ENCODE data around the gene KLHDC7B. TPM values are rescaled to one million over a fixed set of nuclear protein-coding genes. Genes with fewer than 3 reads are reported as not detected.

KLHDC7B gene
- under 1 TPM in 2 of 4 donors, not detected in 2; 0.10 to 0.28 TPM for polyA plus RNA-seq
- long read RNA-seq, donor 1, full-length matches to known transcripts = 1 of 1 reads
- long read RNA-seq, donor 1, partial matches to known transcripts = 0 of 1 reads
- long read RNA-seq, donor 1, other reads (novel, unspliced or antisense) = 0 of 1 reads
- long read RNA-seq, donor 2 = 0 reads
- long read RNA-seq, donor 3, partial matches to known transcripts = 0 of 1 reads
- long read RNA-seq, donor 3, other reads (novel, unspliced or antisense) = 0 of 1 reads
- long read RNA-seq, donor 4 = 0 reads
- long read RNA-seq, donor 5, partial matches to known transcripts = 0 of 1 reads
- long read RNA-seq, donor 5, other reads (novel, unspliced or antisense) = 0 of 1 reads
- long read RNA-seq, donor 6 = 0 reads
- long read RNA-seq, donor 7 = 0 reads
- long read RNA-seq, donor 8 = 0 reads
- long read RNA-seq, donor 9 = 0 reads
- long read RNA-seq, donor 10 = 0 reads

GRCh38 chr22:50545522-50546325 is at the start of gene KLHDC7B:
KLHDC7B (plus strand) TSS chr22:50545899; CDS start chr22:50546244, 345 bp downstream.
- H3K27ac ChIP-seq (ENCODE audit: low read depth in 1 of 3, low read length in 2 of 3) = peak within 1 kb of the TSS in 2 of 3 donors; percentile 38 to 80
- 66 to 75% (median 67%) methylated on average over 10 of the region's 10 CpGs for WGBS, 3 donors
- H3K4me1 ChIP-seq (ENCODE audit: control insufficient read depth in 3 of 3, insufficient read depth in 2 of 3, low read depth in 1 of 3, low read length in 2 of 3) = peaks cover 0 to 14% (median 0%) of the 10 kb centered on the region in 3 donors
- no peak for DNase-seq
- no peak for FAIRE-seq
- H3K4me3 ChIP-seq (ENCODE audit: low read depth in 1 of 3, low read length in 3 of 3) = no peak within 1 kb of the TSS
- H3K9me3 ChIP-seq (ENCODE audit: control insufficient read depth in 2 of 2, insufficient read depth in 1 of 2, low read depth in 1 of 2, low read length in 1 of 2) = no peaks in the 10 kb centered on the region
- H3K36me3 ChIP-seq (ENCODE audit: control insufficient read depth in 3 of 3, insufficient read depth in 2 of 3, low read depth in 1 of 3, low read length in 3 of 3) = no peaks in the 10 kb centered on the region
- H3K27me3 ChIP-seq (ENCODE audit: control insufficient read depth in 3 of 3, insufficient read depth in 3 of 3, low read length in 3 of 3) = peaks cover 0 to 61% (median 0%) of the 10 kb centered on the region in 3 donors

GRCh38 chr22:50497093-50497492 is 48.6 kb upstream of the KLHDC7B start:
- no peak for FAIRE-seq
- 12 to 61% (median 39%) methylated on average over 6 of the region's 6 CpGs for WGBS, 3 donors
- Histone ChIP-seq H3K4me3 (ENCODE audit: low read depth in 1 of 3, low read length in 3 of 3) (no peak overlapping the region), H3K4me1 (ENCODE audit: control insufficient read depth in 3 of 3, insufficient read depth in 2 of 3, low read depth in 1 of 3, low read length in 2 of 3) (peaks cover 0 to 17% (median 0%) of the 10 kb centered on the region in 3 donors), H3K27me3 (ENCODE audit: control insufficient read depth in 3 of 3, insufficient read depth in 3 of 3, low read length in 3 of 3) (no peaks in the 10 kb centered on the region), H3K27ac (ENCODE audit: low read depth in 1 of 3, low read length in 2 of 3) (peak overlapping the region in 2 of 3 donors; percentile 48 to 55), H3K9me3 (ENCODE audit: control insufficient read depth in 2 of 2, insufficient read depth in 1 of 2, low read depth in 1 of 2, low read length in 1 of 2) (no peaks in the 10 kb centered on the region), H3K36me3 (ENCODE audit: control insufficient read depth in 3 of 3, insufficient read depth in 2 of 3, low read depth in 1 of 3, low read length in 3 of 3) (peaks cover 0 to 2% (median 0%) of the 10 kb centered on the region in 3 donors)
- DNase-seq = peak; percentile 54 to 89

GRCh38 chr22:50498322-50498890 is 47.3 kb upstream of the KLHDC7B start:
- Histone ChIP-seq H3K9me3 (ENCODE audit: control insufficient read depth in 2 of 2, insufficient read depth in 1 of 2, low read depth in 1 of 2, low read length in 1 of 2) (no peaks in the 10 kb centered on the region), H3K27me3 (ENCODE audit: control insufficient read depth in 3 of 3, insufficient read depth in 3 of 3, low read length in 3 of 3) (no peaks in the 10 kb centered on the region), H3K27ac (ENCODE audit: low read depth in 1 of 3, low read length in 2 of 3) (peak overlapping the region in 2 of 3 donors; percentile 34 to 47), H3K4me3 (ENCODE audit: low read depth in 1 of 3, low read length in 3 of 3) (no peak overlapping the region), H3K36me3 (ENCODE audit: control insufficient read depth in 3 of 3, insufficient read depth in 2 of 3, low read depth in 1 of 3, low read length in 3 of 3) (peaks cover 3 to 15% (median 3%) of the 10 kb centered on the region in 3 donors), H3K4me1 (ENCODE audit: control insufficient read depth in 3 of 3, insufficient read depth in 2 of 3, low read depth in 1 of 3, low read length in 2 of 3) (peaks cover 0 to 17% (median 0%) of the 10 kb centered on the region in 3 donors)
- WGBS, 3 donors = 1 to 10% (median 8%) methylated on average over 13 of the region's 13 CpGs
- FAIRE-seq = no peak
- DNase-seq = peak; percentile 84 to 87

- 82 to 89% (median 83%) methylated on average over 12 of the region's 12 CpGs for WGBS, 3 donors
- no peak overlapping the region for H3K27ac ChIP-seq (ENCODE audit: low read depth in 1 of 3, low read length in 2 of 3)
- H3K27me3 ChIP-seq (ENCODE audit: control insufficient read depth in 3 of 3, insufficient read depth in 3 of 3, low read length in 3 of 3) = no peaks in the 10 kb centered on the region
- no peaks in the 10 kb centered on the region for H3K9me3 ChIP-seq (ENCODE audit: control insufficient read depth in 2 of 2, insufficient read depth in 1 of 2, low read depth in 1 of 2, low read length in 1 of 2)
- H3K4me3 ChIP-seq (ENCODE audit: low read depth in 1 of 3, low read length in 3 of 3) = no peak overlapping the region
- peaks cover 6 to 29% (median 6%) of the 10 kb centered on the region in 3 donors for H3K36me3 ChIP-seq (ENCODE audit: control insufficient read depth in 3 of 3, insufficient read depth in 2 of 3, low read depth in 1 of 3, low read length in 3 of 3)
- peaks cover 0 to 17% (median 0%) of the 10 kb centered on the region in 3 donors for H3K4me1 ChIP-seq (ENCODE audit: control insufficient read depth in 3 of 3, insufficient read depth in 2 of 3, low read depth in 1 of 3, low read length in 2 of 3)
- DNase-seq = peak in 1 of 2 donors; percentile 23
- FAIRE-seq = no peak
Measured at GRCh38 chr22:50500452-50500851, 45.2 kb upstream of the KLHDC7B start.

- H3K27me3 ChIP-seq (ENCODE audit: control insufficient read depth in 3 of 3, insufficient read depth in 3 of 3, low read length in 3 of 3) = no peaks in the 10 kb centered on the region
- H3K4me3 ChIP-seq (ENCODE audit: low read depth in 1 of 3, low read length in 3 of 3) = no peak overlapping the region
- no peak overlapping the region for H3K27ac ChIP-seq (ENCODE audit: low read depth in 1 of 3, low read length in 2 of 3)
- peaks cover 0 to 23% (median 0%) of the 10 kb centered on the region in 3 donors for H3K4me1 ChIP-seq (ENCODE audit: control insufficient read depth in 3 of 3, insufficient read depth in 2 of 3, low read depth in 1 of 3, low read length in 2 of 3)
- peaks cover 6 to 39% (median 6%) of the 10 kb centered on the region in 3 donors for H3K36me3 ChIP-seq (ENCODE audit: control insufficient read depth in 3 of 3, insufficient read depth in 2 of 3, low read depth in 1 of 3, low read length in 3 of 3)
- 82 to 84% (median 83%) methylated on average over 6 of the region's 6 CpGs for WGBS, 3 donors
- FAIRE-seq = no peak
- no peak for DNase-seq
- no peaks in the 10 kb centered on the region for H3K9me3 ChIP-seq (ENCODE audit: control insufficient read depth in 2 of 2, insufficient read depth in 1 of 2, low read depth in 1 of 2, low read length in 1 of 2)
Measured at GRCh38 chr22:50502096-50502495, 43.6 kb upstream of the KLHDC7B start.

- Histone ChIP-seq H3K9me3 (ENCODE audit: control insufficient read depth in 2 of 2, insufficient read depth in 1 of 2, low read depth in 1 of 2, low read length in 1 of 2) (no peaks in the 10 kb centered on the region), H3K27me3 (ENCODE audit: control insufficient read depth in 3 of 3, insufficient read depth in 3 of 3, low read length in 3 of 3) (no peaks in the 10 kb centered on the region), H3K36me3 (ENCODE audit: control insufficient read depth in 3 of 3, insufficient read depth in 2 of 3, low read depth in 1 of 3, low read length in 3 of 3) (peaks cover 6 to 39% (median 6%) of the 10 kb centered on the region in 3 donors), H3K27ac (ENCODE audit: low read depth in 1 of 3, low read length in 2 of 3) (no peak overlapping the region), H3K4me1 (ENCODE audit: control insufficient read depth in 3 of 3, insufficient read depth in 2 of 3, low read depth in 1 of 3, low read length in 2 of 3) (peaks cover 0 to 18% (median 0%) of the 10 kb centered on the region in 3 donors), H3K4me3 (ENCODE audit: low read depth in 1 of 3, low read length in 3 of 3) (no peak overlapping the region)
- DNase-seq (no peak), FAIRE-seq (no peak)
- WGBS, 3 donors = 85 to 89% (median 88%) methylated on average over 23 to 24 of the region's 24 CpGs
Measured at GRCh38 chr22:50502628-50503474, 42.8 kb upstream of the KLHDC7B start.

- H3K4me3 ChIP-seq (ENCODE audit: low read depth in 1 of 3, low read length in 3 of 3) = no peak overlapping the region
- H3K27me3 ChIP-seq (ENCODE audit: control insufficient read depth in 3 of 3, insufficient read depth in 3 of 3, low read length in 3 of 3) = no peaks in the 10 kb centered on the region
- WGBS, 3 donors = 78 to 87% (median 85%) methylated on average over 15 to 26 of the region's 26 CpGs
- peaks cover 6 to 39% (median 6%) of the 10 kb centered on the region in 3 donors for H3K36me3 ChIP-seq (ENCODE audit: control insufficient read depth in 3 of 3, insufficient read depth in 2 of 3, low read depth in 1 of 3, low read length in 3 of 3)
- no peak for DNase-seq
- FAIRE-seq = no peak
- no peaks in the 10 kb centered on the region for H3K9me3 ChIP-seq (ENCODE audit: control insufficient read depth in 2 of 2, insufficient read depth in 1 of 2, low read depth in 1 of 2, low read length in 1 of 2)
- peaks cover 0 to 12% (median 0%) of the 10 kb centered on the region in 3 donors for H3K4me1 ChIP-seq (ENCODE audit: control insufficient read depth in 3 of 3, insufficient read depth in 2 of 3, low read depth in 1 of 3, low read length in 2 of 3)
- no peak overlapping the region for H3K27ac ChIP-seq (ENCODE audit: low read depth in 1 of 3, low read length in 2 of 3)
Measured at GRCh38 chr22:50503475-50504145, 42.1 kb upstream of the KLHDC7B start.
